Type B pancreatic cell (in vitro differentiated cells): ENCODE results near the gene ECEL1. TPM values are rescaled to one million over a fixed set of nuclear protein-coding genes. Genes with fewer than 3 reads are reported as not detected.
A peak's percentile ranks its signal among the peaks of the same experiment; 100 is the strongest.

Experiments
- DNase-seq: peaks from one replicate; pipeline ENCODE4 v3.0.0; 2021; ENCODE audit warnings: mixed read lengths; ENCODE audit not compliant: unreplicated experiment; ENCODE audit errors: extremely low spot score
- H3K27ac Mint-ChIP-seq: 2 replicates; pipeline ENCODE4 v1.8.0; 2021; ENCODE audit warnings: mild to moderate bottlenecking, mixed read lengths
- H3K27me3 Mint-ChIP-seq: 2 replicates; pipeline ENCODE4 v1.8.0; 2021; ENCODE audit warnings: mixed read lengths
- H3K36me3 Mint-ChIP-seq: 2 replicates; pipeline ENCODE4 v1.8.0; 2021; ENCODE audit warnings: mixed read lengths
- H3K4me1 Mint-ChIP-seq: one replicate; pipeline ENCODE4 v1.8.0; 2021; ENCODE audit warnings: mixed read lengths; ENCODE audit not compliant: unreplicated experiment
- H3K4me3 Mint-ChIP-seq: 2 replicates; pipeline ENCODE4 v1.8.0; 2021; ENCODE audit warnings: mild to moderate bottlenecking, mixed read lengths
- H3K9me3 Mint-ChIP-seq: 2 replicates; pipeline ENCODE4 v1.8.0; 2021; ENCODE audit warnings: mixed read lengths
- total RNA-seq: library from RNA; stranded (reverse); gene quantifications from 2 replicates; pipeline ENCODE4 v1.2.1, GENCODE V29; 2021; ENCODE audit warnings: low replicate concordance
- TF ChIP-seq, protein P1 (sequence below): fragments of 200-600 bp; sonication (generic); conservative IDR thresholded peaks from 2 replicates; pipeline ENCODE4 v1.5.0; 2021; ENCODE audit warnings: antibody characterized with exemption, mild to moderate bottlenecking

ECEL1 gene
- total RNA-seq, 1 donor from 2014 or later: 7.8 TPM

- H3K27ac Mint-ChIP-seq: no peak overlapping the region
- H3K4me3 Mint-ChIP-seq: no peak overlapping the region
- TF ChIP-seq, protein P1, sequence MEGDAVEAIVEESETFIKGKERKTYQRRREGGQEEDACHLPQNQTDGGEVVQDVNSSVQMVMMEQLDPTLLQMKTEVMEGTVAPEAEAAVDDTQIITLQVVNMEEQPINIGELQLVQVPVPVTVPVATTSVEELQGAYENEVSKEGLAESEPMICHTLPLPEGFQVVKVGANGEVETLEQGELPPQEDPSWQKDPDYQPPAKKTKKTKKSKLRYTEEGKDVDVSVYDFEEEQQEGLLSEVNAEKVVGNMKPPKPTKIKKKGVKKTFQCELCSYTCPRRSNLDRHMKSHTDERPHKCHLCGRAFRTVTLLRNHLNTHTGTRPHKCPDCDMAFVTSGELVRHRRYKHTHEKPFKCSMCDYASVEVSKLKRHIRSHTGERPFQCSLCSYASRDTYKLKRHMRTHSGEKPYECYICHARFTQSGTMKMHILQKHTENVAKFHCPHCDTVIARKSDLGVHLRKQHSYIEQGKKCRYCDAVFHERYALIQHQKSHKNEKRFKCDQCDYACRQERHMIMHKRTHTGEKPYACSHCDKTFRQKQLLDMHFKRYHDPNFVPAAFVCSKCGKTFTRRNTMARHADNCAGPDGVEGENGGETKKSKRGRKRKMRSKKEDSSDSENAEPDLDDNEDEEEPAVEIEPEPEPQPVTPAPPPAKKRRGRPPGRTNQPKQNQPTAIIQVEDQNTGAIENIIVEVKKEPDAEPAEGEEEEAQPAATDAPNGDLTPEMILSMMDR: no peak
- no peaks in the 10 kb centered on the region for H3K9me3 Mint-ChIP-seq
- peaks cover 50% of the 10 kb centered on the region for H3K27me3 Mint-ChIP-seq
- H3K36me3 Mint-ChIP-seq: no peaks in the 10 kb centered on the region
- no peaks in the 10 kb centered on the region for H3K4me1 Mint-ChIP-seq
- no peak for DNase-seq
These were observed 37.1 kb upstream of the ECEL1 start for GRCh38 chr2:232524771-232525170.

DNA sequence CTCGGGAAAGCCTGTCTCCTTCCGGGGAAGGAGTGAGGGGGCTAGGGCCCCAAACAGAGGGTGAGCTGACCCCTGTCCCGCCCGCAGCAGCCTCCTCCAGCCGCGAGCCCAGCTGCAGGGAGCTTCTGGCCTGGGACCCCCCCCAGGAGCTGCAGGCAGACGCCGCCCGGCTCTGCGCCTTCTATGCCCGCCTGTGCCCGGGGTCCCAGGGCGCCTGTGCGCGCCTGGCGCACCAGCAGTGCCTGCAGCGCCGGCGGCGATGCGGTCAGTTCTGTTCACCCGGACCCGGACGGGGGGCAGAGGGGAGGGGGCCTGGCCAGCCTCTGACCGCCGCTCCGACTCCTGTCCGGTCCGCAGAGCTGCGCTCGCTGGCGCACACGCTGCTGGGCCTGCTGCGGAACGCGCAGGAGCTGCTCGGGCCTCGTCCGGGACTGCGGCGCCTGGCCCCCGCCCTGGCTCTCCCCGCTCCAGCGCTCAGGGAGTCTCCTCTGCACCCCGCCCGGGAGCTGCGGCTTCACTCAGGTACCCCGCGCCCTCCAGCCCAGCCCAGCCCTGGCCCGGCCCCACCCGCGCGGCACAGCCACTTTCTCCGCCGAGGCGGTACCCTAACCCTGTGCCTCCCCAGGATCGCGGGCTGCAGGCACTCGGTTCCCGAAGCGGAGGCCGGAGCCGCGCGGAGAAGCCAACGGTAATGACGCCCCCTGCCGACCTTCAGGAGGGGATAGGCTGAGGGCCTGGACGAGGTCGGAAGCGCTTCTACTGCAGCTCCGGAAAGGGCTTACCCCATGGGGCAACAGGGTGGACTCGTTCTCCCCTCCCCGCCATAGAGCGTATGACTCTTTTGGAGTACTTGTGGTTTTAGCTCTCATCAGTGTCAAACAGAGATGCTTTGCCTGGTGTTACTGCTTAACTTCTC is 36.3 kb upstream of the ECEL1 start:
- TF ChIP-seq, protein P1: peak; percentile 59
- peaks cover 54% of the 10 kb centered on the region for H3K27me3 Mint-ChIP-seq

DNA sequence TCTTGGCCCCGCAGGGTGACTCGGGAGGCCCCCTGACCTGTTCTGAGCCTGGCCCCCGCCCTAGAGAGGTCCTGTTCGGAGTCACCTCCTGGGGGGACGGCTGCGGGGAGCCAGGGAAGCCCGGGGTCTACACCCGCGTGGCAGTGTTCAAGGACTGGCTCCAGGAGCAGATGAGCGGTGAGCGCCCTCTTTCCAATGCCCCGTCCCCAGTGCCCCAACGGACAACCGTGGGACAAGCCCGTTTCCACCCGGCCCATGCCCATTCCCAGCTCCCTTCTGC is 35.7 kb upstream of the ECEL1 start:
- peaks cover 53% of the 10 kb centered on the region for H3K27me3 Mint-ChIP-seq
- H3K4me1 Mint-ChIP-seq: peaks cover 6% of the 10 kb centered on the region
- TF ChIP-seq, protein P1: no peak
- H3K4me3 Mint-ChIP-seq: no peak overlapping the region
- no peaks in the 10 kb centered on the region for H3K9me3 Mint-ChIP-seq
- H3K36me3 Mint-ChIP-seq: no peaks in the 10 kb centered on the region
- no peak for DNase-seq
- H3K27ac Mint-ChIP-seq: no peak overlapping the region

More for the DNA sequence above, 36.3 kb upstream of the ECEL1 start:
- Mint-ChIP-seq H3K4me3 (peak overlapping the region; percentile 69), H3K36me3 (no peaks in the 10 kb centered on the region), H3K4me1 (peaks cover 5% of the 10 kb centered on the region), H3K9me3 (no peaks in the 10 kb centered on the region), H3K27ac (peak overlapping the region; percentile 23)
- no peak for DNase-seq

DNA sequence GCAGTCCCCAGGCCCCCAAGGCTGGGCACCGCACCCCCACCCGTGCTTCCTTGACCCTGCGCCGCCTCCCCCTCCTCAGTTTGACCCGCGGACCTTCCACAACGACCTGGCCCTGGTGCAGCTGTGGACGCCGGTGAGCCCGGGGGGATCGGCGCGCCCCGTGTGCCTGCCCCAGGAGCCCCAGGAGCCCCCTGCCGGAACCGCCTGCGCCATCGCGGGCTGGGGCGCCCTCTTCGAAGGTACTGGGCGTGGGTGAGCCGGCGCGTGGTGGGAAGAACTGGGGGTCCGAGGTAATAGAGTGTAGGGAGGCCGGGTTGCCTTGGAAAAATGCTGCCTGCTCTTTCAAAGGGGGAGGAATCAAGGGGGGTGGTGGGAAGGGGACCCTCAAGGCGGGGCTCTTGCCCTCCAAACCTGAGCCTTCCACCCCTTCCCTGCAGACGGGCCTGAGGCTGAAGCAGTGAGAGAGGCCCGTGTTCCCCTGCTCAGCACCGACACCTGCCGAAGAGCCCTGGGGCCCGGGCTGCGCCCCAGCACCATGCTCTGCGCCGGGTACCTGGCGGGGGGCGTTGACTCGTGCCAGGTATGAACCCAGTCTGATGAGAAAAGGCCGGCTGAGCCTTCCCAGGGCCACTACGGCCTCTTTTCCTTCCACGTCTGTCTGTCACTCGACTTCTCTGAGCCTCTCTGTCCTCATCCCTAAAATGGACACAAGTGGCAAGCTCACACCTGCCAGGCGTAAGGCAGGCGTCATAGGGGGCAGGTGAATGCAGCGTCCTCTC is 35.2 kb upstream of the ECEL1 start:
- no peaks in the 10 kb centered on the region for H3K36me3 Mint-ChIP-seq
- TF ChIP-seq, protein P1: no peak
- H3K9me3 Mint-ChIP-seq: no peaks in the 10 kb centered on the region
- peaks cover 50% of the 10 kb centered on the region for H3K27me3 Mint-ChIP-seq
- H3K4me1 Mint-ChIP-seq: peaks cover 6% of the 10 kb centered on the region
- H3K27ac Mint-ChIP-seq: no peak overlapping the region
- DNase-seq: no peak
- H3K4me3 Mint-ChIP-seq: no peak overlapping the region

DNA sequence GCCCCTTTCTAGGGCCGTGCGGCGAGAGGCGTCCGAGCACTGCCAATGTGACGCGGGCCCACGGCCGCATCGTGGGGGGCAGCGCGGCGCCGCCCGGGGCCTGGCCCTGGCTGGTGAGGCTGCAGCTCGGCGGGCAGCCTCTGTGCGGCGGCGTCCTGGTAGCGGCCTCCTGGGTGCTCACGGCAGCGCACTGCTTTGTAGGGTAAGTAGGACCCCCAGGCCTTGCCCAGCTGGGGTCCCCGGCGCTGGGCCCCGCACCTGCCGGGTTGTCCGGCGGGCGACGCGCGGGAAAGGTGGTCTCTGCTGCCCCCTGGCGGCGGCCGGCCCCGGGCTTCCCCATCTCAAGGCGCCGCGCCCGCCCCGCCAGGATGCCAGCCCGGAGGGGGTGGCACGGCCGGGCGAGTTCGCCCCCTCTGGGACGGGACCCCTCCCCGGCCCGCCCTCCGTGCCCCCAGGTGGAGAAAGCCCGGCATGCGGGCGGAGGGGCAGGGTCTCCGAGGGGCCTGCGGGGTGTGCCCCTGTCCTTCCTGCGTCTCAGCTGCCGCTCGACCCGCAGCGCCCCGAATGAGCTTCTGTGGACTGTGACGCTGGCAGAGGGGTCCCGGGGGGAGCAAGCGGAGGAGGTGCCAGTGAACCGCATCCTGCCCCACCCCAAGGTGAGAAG is 34.5 kb upstream of the ECEL1 start:
- no peak for DNase-seq
- Mint-ChIP-seq H3K4me1 (peaks cover 8% of the 10 kb centered on the region), H3K27ac (no peak overlapping the region), H3K4me3 (no peak overlapping the region), H3K9me3 (no peaks in the 10 kb centered on the region), H3K27me3 (peaks cover 48% of the 10 kb centered on the region), H3K36me3 (no peaks in the 10 kb centered on the region)
- TF ChIP-seq, protein P1: peak; percentile 100
